ENCODE measurements around the gene OR7G2. TPM values are rescaled to one million over a fixed set of nuclear protein-coding genes. Genes with fewer than 3 reads are reported as not detected.

OR7G2 gene
- not detected for total RNA-seq
- polyA plus RNA-seq: not detected
- long read RNA-seq, donor 1: 0 reads
- long read RNA-seq, donor 2: 0 reads
- long read RNA-seq, donor 3: 0 reads

- H3K27ac ChIP-seq: no peak within 1 kb of the TSS
- no peak for ATAC-seq
- DNase-seq: no peak
- no peak within 1 kb of the TSS for H3K4me3 ChIP-seq
- no peaks in the 10 kb centered on the region for H3K9me3 ChIP-seq
- H3K36me3 ChIP-seq: no peaks in the 10 kb centered on the region
- intact Hi-C loops (cut with DNase I): no loop called here
- H3K4me1 ChIP-seq: no peaks in the 10 kb centered on the region
- TF ChIP-seq POLR2A (IDR thresholded peaks at IDR 0.05): no peak
- TF ChIP-seq, protein P1, sequence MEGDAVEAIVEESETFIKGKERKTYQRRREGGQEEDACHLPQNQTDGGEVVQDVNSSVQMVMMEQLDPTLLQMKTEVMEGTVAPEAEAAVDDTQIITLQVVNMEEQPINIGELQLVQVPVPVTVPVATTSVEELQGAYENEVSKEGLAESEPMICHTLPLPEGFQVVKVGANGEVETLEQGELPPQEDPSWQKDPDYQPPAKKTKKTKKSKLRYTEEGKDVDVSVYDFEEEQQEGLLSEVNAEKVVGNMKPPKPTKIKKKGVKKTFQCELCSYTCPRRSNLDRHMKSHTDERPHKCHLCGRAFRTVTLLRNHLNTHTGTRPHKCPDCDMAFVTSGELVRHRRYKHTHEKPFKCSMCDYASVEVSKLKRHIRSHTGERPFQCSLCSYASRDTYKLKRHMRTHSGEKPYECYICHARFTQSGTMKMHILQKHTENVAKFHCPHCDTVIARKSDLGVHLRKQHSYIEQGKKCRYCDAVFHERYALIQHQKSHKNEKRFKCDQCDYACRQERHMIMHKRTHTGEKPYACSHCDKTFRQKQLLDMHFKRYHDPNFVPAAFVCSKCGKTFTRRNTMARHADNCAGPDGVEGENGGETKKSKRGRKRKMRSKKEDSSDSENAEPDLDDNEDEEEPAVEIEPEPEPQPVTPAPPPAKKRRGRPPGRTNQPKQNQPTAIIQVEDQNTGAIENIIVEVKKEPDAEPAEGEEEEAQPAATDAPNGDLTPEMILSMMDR (IDR thresholded peaks at IDR 0.05): no peak
- 55 to 72% (median 62%) methylated on average over 8 of the region's 8 CpGs for WGBS, 4 donors
- H3K27me3 ChIP-seq: peaks cover 0 to 41% (median 0%) of the 10 kb centered on the region in 9 donors
Observed at GRCh38 chr19:9107375-9107774, at the start of gene OR7G2. Gene OR7G2, minus strand, starts transcription at chr19:9107475. Its CDS starts 4,232 bp downstream, at chr19:9103243.

DNA sequence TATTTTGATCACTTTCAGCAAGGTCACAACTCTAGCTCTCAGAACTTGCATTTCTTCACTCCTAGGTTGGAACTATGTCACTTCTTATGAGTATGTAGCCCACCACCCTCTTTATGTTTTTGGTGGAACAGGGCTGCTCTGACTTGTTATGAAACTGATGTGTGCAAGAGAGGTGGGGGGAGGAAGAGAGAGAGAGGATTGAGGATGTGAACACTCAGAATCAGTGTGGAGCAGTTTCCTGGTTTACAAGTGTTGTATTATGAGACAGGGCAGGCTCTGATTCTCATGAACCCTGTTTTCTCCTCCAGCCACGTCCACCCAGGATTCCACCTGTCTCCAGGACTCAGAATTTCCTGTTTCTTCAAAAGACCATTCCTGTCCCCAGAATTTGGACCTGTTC lies 49.0 kb upstream of the OR7G2 start:
- H3K4me1 ChIP-seq: no peaks in the 10 kb centered on the region
- intact Hi-C loops (cut with DNase I): no loop called here
- H3K4me3 ChIP-seq: no peak overlapping the region
- H3K9me3 ChIP-seq: peaks cover 0 to 50% (median 10%) of the 10 kb centered on the region in 12 donors
- H3K27me3 ChIP-seq: no peaks in the 10 kb centered on the region
- H3K36me3 ChIP-seq: peaks cover 12 to 87% (median 55%) of the 10 kb centered on the region in 9 donors
- no peak for DNase-seq
- no peak overlapping the region for H3K27ac ChIP-seq
- 78 to 91% (median 84%) methylated on average over 1 of the region's 1 CpG for WGBS, 4 donors
- no peak for ATAC-seq
- TF ChIP-seq, protein P1 (IDR thresholded peaks at IDR 0.05): no peak
- TF ChIP-seq POLR2A (IDR thresholded peaks at IDR 0.05): no peak

- H3K4me1 ChIP-seq: no peaks in the 10 kb centered on the region
- DNase-seq (no peak), ATAC-seq (no peak)
- no peak overlapping the region for H3K4me3 ChIP-seq
- H3K9me3 ChIP-seq: peaks cover 0 to 43% (median 8%) of the 10 kb centered on the region in 12 donors
- no peak for TF ChIP-seq POLR2A (IDR thresholded peaks at IDR 0.05)
- TF ChIP-seq, protein P1 (IDR thresholded peaks at IDR 0.05): no peak
- no peak overlapping the region for H3K27ac ChIP-seq
- intact Hi-C loops (cut with DNase I): no loop called here
- no peaks in the 10 kb centered on the region for H3K27me3 ChIP-seq
- 98 to 99% (median 99%) methylated on average over 4 of the region's 4 CpGs for WGBS, 4 donors
- peaks cover 8 to 80% (median 48%) of the 10 kb centered on the region in 9 donors for H3K36me3 ChIP-seq
Observed at GRCh38 chr19:9155591-9155990, 48.3 kb upstream of the OR7G2 start.

- Histone ChIP-seq H3K4me3 (no peak overlapping the region), H3K36me3 (peaks cover 0 to 38% (median 9%) of the 10 kb centered on the region in 9 donors)
Observed at GRCh38 chr19:9151367-9151766, 44.1 kb upstream of the OR7G2 start.

More at GRCh38 chr19:9151367-9151766, 44.1 kb upstream of the OR7G2 start:
- TF ChIP-seq, protein P1 (IDR thresholded peaks at IDR 0.05): no peak
- TF ChIP-seq POLR2A (IDR thresholded peaks at IDR 0.05): no peak
- no peak overlapping the region for H3K27ac ChIP-seq
- no peaks in the 10 kb centered on the region for H3K27me3 ChIP-seq
- peaks cover 0 to 6% (median 0%) of the 10 kb centered on the region in 12 donors for H3K4me1 ChIP-seq
- intact Hi-C loops (cut with DNase I): no loop called here
- WGBS, 4 donors: 94 to 99% (median 97%) methylated on average over 5 of the region's 5 CpGs
- DNase-seq: no peak
- H3K9me3 ChIP-seq: peaks cover 0 to 44% (median 5%) of the 10 kb centered on the region in 12 donors
- ATAC-seq: no peak
